Peyer's patch (tissue), 4 donors: ENCODE data around the gene HNF1A.

Source experiments
- CTCF ChIP-seq, 6 experiments: fragments of 450-650 bp in 4 of 6; fragments of 200-600 bp in 2 of 6; sonication (generic) in 1 of 6; IDR thresholded peaks; one replicate each; pipeline ENCODE4 v1.5.1; 2017 to 2019; ENCODE audit warnings: antibody characterized with exemption in 6 of 6, mild to moderate bottlenecking in 3 of 6, moderate library complexity in 1 of 6
- POLR2A ChIP-seq, 2 donors: fragments of 450-650 bp; IDR thresholded peaks; one replicate each; pipeline ENCODE4 v1.5.1; 2017; ENCODE audit warnings: antibody characterized with exemption in 2 of 2, mild to moderate bottlenecking in 2 of 2, moderate library complexity in 2 of 2

- no peak for TF ChIP-seq CTCF (IDR thresholded peaks at IDR 0.05)
- TF ChIP-seq POLR2A (IDR thresholded peaks at IDR 0.05), result no peak
These were observed 19.1 kb downstream of the HNF1A start for GRCh38 chr12:120997448-120997847.
